ENCODE measurements around the gene VAMP2.

Gene VAMP2, protein sequence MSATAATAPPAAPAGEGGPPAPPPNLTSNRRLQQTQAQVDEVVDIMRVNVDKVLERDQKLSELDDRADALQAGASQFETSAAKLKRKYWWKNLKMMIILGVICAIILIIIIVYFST

GRCh38 chr17:8162233-8162996, at the start of gene VAMP2:
VAMP2 (minus strand) TSS chr17:8162948; CDS start chr17:8162879, 69 bp downstream.
- peak; percentile 64 for DNase-seq

DNA sequence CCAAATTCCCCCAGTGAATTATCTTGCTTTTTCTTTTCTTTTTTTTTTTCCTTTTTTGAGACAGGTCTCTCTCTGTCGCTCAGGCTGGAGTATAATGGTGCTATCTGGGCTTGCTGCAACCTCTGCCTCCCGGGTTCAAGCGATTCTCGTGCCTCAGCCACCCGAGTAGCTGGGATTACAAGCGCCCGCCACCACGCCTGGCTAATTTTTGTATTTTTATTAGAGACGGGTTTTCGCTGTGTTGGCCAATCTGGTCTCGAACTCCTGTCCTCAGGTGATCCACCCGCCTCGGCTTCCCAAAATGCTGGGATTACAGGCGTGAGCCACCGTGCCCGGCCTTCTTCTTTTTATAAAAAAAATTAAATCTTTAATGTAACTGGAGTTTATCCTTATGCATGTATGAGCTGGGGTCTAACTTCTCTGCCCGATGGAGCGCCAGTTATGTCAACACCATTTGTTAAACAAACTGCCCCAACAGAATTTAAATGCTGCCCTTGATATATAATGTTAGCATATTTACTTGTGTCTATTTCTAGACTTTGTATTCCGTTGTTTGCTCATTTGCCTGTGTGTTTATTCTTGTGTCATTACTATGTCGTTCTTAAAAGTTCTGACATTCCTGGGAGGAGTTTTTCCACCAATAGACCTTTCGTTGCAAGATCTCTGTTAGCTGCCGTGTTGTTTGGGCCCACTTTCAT, 48.2 kb upstream of the VAMP2 start:
- no peak for DNase-seq

DNA sequence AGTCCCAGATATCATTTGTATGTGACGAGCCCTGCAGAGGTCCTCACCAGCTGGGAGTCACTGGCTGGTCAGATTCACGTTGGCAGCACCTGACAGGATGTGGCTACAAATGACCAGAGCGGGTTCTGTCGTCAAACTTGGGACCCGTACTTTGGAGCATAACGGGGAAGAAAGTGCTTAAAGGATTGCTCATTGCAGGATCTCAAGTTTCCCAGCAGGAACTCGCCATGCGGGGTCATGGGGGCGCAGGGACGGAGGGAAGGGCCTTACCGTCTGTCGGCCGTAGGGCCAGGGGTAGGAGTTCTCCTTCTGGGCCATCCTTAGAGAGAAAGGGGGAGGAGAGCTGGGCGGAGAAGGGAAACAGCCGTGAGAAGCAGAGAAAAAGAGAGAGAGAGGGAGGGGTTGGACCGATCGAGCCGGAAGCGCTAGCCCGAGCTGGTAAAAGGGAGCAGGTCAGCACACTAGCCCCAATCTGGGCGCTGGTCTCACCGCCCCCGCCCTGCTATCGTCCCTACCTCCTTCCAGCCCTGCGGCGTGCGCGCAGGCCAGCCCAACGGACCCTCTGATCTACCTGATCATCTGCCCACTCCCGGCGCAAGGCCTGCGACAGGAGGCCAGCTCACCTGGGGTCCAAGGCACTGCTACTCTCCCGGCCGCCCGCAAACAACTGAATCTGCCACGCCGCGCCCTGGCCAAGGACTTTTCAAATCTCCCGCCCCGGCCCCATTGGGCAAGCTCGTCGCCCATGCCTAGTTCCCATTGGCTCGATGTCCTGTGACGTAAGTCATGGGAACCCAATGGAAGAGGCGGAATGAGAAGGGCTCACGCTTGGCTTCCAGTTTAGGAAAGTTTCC, 47.4 kb upstream of the VAMP2 start, which contains the start of gene AURKB:
Gene AURKB, minus strand, starts transcription at position 669 of the 854 bp plus-strand sequence. Its CDS starts 351 bp downstream, at position 318.
- DNase-seq: peak; percentile 98

DNA sequence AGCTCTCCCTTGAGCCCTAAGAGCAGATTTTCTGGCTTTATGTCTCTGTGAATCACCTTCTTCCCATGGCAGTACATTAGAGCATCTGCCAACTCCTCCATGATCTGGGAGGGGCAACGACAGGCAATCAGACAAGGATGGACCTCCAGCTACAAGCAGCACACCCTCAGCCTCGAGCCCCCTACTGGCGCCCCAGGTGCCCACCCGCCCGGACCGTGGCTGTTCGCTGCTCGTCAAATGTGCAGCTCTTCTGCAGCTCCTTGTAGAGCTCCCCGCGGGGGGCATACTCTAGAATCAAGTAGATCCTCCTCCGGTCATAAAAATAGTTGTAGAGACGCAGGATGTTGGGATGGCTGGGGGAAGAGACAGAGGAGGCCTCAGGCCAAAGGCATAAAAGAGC, 43.8 kb upstream of the VAMP2 start:
- DNase-seq: no peak

DNA sequence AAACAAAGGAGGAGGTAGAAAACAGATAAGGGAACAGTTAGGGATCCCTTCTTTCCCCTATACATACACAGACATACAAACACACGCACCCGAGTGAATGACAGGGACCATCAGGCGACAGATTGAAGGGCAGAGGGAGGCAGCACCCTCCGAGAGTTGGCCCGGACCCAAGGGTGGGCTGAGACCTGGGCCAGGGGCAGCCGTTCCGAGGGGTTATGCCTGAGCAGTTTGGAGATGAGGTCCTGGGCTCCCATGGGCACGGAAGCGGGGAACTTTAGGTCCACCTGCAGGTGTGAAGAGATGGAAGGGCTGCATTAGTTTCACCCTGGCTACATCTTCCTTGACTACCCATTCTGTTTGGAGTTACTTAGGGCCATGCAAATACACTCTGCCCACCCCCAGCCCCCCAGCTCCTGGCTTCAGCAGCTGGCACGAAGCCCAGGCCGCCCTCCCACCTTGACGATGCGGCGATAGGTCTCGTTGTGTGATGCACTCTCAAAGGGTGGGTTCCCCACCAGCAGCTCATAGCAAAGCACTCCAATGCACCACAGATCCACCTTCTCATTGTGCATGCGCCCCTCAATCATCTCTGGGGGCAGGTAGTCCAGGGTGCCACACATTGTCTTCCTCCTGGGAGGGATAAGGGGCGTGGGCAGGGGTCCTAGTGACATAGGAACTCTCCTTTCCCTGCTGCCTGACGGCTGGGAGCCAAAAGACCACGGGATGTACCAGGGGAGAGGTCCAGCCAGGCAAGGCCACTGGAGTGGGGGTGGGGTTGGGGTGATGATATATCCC, 42.2 kb upstream of the VAMP2 start:
- no peak for DNase-seq

- DNase-seq: peak; percentile 89
Measured at GRCh38 chr17:8192070-8192815, 29.5 kb upstream of the VAMP2 start.

- DNase-seq: no peak
Measured at GRCh38 chr17:8190506-8190905, 27.8 kb upstream of the VAMP2 start.

GRCh38 chr17:8189711-8190477, 27.1 kb upstream of the VAMP2 start, which contains the start of gene BORCS6:
BORCS6 (minus strand) TSS chr17:8190180; CDS start chr17:8190140, 40 bp downstream.
- DNase-seq: peak; percentile 99

DNA sequence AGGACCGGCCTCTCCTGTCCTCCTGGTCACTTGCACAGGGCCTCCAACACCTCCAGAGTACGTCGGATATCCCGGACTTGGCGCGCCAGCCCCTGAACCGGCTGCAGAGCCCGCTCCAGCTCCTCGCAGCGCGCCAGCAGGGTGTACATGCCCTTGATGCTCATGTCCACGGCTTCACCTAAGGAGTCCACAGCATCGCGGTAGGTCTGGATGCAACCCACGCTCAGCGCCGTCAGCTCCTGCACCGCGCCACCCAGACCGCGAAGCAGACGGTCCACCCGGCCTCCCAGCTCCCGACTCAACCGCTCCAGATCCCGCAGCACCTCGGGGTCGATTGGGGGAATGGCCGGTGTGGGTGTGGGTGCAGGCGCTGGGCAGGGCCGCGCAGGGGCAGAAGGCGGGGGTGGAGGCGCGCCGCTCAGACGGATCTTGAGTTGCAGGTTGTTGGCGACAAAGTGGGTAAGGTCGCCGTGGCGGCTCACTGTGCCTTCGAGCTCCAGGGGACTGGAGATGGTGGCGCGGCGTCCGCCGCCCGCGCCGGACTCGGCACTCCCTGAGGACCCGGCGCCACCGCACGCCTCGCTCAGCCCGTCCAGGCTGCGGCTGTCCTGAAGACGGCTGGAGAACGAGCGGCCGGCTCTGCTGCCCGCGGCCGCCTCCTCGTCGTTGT, 26.4 kb upstream of the VAMP2 start:
- DNase-seq: no peak

- DNase-seq: no peak
Measured at GRCh38 chr17:8188263-8188839, 25.6 kb upstream of the VAMP2 start.

- DNase-seq: peak; percentile 100
Measured at GRCh38 chr17:8187517-8188262, 24.9 kb upstream of the VAMP2 start.

GRCh38 chr17:8186787-8187516, 24.2 kb upstream of the VAMP2 start:
- DNase-seq: peak; percentile 97

DNA sequence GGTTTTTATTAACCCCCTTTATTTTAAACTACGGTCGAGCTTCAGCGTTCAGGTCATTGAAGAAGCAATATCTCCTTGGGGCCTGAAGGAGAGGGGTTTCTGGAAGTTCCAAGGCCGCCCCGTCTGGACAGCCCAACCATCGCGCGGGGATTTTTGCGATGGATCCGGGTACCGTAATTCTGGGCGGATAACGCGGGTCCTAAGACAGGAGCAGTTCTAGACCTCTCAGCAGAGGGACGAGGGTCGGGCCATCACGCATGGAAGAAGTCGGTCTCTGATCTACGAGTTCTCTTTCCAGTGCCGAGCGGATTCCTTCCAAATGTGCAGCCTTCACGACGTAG, 23.7 kb upstream of the VAMP2 start:
- no peak for DNase-seq

GRCh38 chr17:8185582-8186445, 23.1 kb upstream of the VAMP2 start:
- peak; percentile 73 for DNase-seq

GRCh38 chr17:8176998-8177731, 14.4 kb upstream of the VAMP2 start:
- DNase-seq: no peak

DNA sequence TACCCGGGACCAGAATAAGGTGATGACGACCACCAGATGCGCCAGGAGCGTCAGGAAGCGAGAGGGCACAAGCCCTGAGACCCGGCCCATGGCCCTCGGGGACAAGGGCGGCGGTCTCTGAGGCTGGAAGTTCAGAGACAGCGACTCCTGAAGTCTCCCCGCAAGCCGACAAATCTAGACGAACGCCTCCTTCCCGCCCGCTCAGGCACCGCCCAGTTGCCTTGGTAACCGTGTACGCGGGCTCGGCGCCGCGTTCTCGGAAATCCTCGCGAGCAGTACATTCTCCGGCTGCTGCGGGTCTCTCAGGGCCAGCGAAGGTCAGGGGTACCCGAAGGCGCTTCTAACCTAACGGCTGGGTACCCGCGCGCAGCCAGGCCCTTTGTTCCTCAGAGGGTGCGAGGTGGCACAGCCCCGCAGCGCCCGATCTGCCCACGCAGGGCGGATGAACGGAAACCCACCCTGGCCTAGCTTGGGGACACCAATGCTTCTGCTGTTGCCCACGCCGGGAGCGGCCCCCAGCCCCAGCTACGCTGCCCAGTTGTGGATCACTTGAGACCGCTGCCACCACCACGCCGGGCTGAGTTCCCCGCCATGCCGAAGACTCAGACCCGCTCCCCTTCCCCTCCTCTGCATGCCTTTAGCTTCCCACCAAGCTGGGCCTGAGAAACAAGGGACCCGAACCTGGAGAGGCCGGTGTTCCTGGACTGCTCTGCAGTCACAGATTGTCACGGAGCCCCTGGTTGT, 13.6 kb upstream of the VAMP2 start, which contains the start of gene TMEM107:
Gene TMEM107, minus strand, starts transcription at position 184 of the 744 bp plus-strand sequence. Its CDS starts 94 bp downstream, at position 90.
- peak; percentile 82 for DNase-seq

Data from fibroblast of upper back skin (primary cell).